AG09319 (cell line): Measurements from ENCODE around the gene IGF2.
A peak's percentile ranks its signal among the peaks of the same experiment; 100 is the strongest.

Source experiments
- DNase-seq: peaks from one replicate; pipeline ENCODE4 v3.0.0-alpha.2; 2010; ENCODE audit warnings: low read depth; ENCODE audit errors: extremely low read depth
- CTCF ChIP-seq: IDR thresholded peaks from 2 replicates; pipeline ENCODE4 v1.5.1; 2011; ENCODE audit warnings: low read depth, mild to moderate bottlenecking, inconsistent platforms, low read length, moderate library complexity

The IGF2 gene

GRCh38 chr11:2169626-2170570, 30.7 kb upstream of the IGF2 start:
- TF ChIP-seq CTCF = no peak
- no peak for DNase-seq

DNA sequence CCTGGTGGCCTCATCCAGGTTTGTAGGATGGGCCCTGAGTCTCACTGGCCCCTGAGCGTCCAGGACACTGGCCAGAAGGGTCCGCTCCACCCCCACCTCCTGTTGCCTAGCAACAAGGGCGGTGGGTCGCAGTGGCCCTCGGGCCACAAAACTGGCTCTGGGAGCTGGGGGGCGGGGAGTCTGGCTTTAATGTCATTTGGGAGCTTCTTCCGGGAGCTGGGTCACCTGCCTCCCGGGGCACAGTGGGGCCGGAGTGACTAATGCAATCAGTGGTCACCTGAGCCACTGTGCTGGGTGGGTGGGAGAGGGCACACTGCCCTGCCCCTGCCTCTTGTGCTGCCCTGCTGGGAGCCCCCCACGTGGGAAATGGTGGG, 29.8 kb upstream of the IGF2 start:
- no peak for DNase-seq
- no peak for TF ChIP-seq CTCF

DNA sequence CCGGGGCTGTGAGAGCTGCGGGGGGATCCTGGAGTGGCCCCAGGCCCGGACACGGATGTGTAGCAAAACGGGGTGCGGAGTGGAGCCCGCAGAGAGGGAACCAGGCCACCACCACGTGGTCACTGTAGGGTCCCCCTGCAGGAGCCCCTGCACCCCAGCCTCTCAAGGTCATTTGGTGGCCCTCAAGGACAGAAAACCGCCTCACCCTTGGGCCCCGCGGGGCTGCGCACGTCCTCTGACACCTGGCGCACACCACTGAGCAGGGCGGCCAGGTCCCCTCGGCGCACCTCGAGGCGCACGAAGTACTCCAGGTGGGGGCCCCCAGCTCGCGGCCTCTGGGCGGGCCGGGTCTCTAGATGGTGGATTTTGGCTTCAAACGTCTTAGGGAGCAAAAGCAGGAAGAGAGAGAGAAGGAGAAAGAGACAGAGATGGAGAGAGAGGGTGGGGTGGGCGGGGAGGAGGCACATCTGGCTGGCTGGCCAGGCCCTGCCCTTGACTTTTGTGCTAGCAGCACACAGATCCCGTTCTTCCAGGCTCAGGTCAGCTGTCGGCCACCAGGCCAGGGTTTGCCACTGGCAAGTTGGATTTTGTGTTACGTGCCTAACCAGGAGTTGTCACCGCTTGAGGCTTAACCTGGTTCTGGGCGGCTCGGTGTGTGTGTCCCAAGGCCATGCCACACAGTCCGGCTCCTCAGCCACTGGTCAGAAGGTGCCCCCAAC, 29.3 kb upstream of the IGF2 start:
- TF ChIP-seq CTCF = no peak
- DNase-seq = no peak

DNA sequence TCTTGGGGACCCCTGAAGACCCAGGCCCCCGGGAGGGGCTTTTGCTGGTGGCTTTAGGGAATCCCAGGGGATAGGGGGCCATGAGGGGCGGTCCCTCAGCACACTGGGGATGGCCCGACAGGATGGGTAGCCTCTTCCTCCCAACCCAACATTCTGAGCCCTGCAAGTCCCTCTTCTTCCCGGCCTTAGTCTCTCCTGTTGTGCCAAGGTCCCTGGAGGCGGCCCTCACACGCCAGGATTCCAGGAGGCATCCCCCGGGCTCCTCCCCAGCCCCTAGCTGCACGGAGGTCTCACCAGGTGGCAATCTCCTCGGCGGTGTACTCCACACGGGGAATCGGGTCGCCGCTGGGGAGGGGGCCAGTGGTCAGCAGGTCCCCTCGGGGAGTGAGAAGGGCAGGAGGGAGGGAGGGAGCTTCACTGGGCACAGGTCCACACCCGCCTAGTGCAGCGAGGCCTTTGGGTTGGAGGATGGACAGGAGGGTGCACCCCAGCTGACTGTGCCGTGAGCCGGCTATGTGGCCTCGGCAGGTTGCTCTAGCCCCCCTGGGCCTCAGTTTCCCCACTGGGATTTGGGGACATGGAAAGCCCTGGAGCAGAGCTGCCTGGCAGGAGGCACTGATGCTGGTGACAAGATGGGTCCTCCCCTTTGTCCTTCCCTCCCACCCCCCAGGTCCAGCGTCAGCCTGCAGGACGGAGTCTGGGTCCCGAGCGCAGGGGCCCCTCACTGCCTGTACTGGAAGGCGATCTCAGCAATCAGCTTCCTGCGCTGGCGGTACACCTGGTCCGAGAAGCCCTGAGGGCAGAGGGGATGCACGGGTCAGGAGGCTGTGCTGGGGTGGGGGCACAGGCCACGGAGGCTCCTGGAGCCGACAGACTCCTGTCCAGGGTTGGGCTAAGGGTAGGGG, 28.2 kb upstream of the IGF2 start:
- DNase-seq = no peak
- no peak for TF ChIP-seq CTCF

DNA sequence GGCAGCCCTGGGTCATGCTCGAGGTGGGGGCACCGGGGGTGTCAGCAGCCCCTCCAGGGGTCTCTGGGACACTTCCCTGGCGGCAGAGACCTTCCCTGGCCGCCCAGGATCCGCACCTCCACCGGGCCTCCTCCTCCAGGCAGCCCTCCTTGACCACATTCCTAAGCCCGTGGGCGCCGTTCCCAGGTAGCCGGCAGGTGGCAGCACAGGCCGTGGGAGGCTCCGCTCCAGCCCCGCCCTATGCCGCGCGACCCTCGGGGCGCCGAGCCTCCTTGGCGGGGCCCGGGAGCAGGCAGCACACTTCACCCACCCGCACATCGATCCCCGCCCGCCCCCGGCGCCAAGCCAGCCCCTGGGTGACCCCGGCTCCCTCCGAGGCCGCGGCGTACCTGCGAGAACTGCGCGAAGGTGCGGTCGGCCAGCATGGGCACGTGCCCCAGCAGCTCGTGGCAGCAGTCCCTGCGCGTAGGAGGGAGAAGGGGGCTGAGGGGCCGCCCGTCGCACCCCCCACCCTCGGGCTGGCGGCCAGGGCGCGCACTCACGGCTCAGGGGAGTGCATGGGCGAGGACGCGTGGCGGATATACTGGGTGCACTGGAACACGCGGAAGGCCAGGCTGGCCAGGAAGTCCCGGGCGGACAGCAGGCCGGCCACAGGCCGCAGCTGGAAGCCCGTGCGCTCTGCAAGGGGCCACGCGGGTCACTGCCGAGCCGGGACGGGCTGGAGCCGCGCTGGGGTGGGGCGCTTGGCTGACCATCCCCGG, 27.1 kb upstream of the IGF2 start:
- peak; percentile 27 for TF ChIP-seq CTCF
- no peak for DNase-seq

GRCh38 chr11:2165571-2165970, 26.4 kb upstream of the IGF2 start:
- DNase-seq = no peak
- TF ChIP-seq CTCF = no peak
